Neutrophil (primary cell): ENCODE data around the gene DHX40.

Experiments used
- H3K27ac ChIP-seq: fragments of 200-600 bp; sonication (generic); 2 replicates; pipeline ENCODE4 v1.5.1; 2016; ENCODE audit warnings: mild to moderate bottlenecking, moderate library complexity
- H3K27me3 ChIP-seq: fragments of 200-600 bp; sonication (generic); 2 replicates; pipeline ENCODE4 v1.6.0; 2016; ENCODE audit warnings: mild to moderate bottlenecking
- H3K36me3 ChIP-seq: fragments of 200-600 bp; sonication (generic); 2 replicates; pipeline ENCODE4 v1.5.1; 2017
- H3K4me1 ChIP-seq, 2 experiments: fragments of 200-600 bp in 1 of 2; sonication (generic) in 1 of 2; 1 replicate in 1 of 2; 2 replicates in 1 of 2; pipeline versions ENCODE4 v1.5.1 to v1.6.1; 2013 to 2016; ENCODE audit warnings: low read depth in 1 of 2, low read length in 1 of 2, mild to moderate bottlenecking in 1 of 2, moderate library complexity in 1 of 2; ENCODE audit not compliant: control insufficient read depth in 1 of 2, insufficient read depth in 1 of 2
- H3K4me3 ChIP-seq, 2 experiments: fragments of 200-600 bp in 1 of 2; sonication (generic) in 1 of 2; 1 replicate in 1 of 2; 2 replicates in 1 of 2; pipeline ENCODE4 v1.5.1; 2013 to 2016; ENCODE audit warnings: low read depth in 1 of 2, low read length in 1 of 2, mild to moderate bottlenecking in 1 of 2, moderate library complexity in 1 of 2
- H3K9me3 ChIP-seq: fragments of 200-600 bp; sonication (generic); 2 replicates; pipeline ENCODE4 v1.5.1; 2016
- TF ChIP-seq, protein P1 (sequence below): fragments of 200-600 bp; sonication (generic); IDR thresholded peaks from 2 replicates; pipeline ENCODE4 v1.5.1; 2016; ENCODE audit warnings: antibody characterized with exemption

The DHX40 gene

DNA sequence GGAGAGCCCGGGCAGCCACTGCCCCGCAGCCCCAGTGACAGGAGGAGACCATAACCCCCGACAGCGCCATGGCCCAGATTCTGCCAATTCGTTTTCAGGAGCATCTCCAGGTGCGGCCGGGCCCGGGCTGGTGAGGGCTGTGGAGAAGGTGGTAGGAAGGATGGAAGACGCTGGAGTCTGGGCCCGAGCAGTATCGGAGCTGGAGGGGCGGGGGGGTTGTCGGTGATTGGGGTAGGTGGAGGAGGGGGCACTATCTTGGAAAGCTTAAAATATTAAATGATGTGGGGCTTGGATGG is 54.6 kb downstream of the DHX40 start:
- Histone ChIP-seq H3K9me3 (no peaks in the 10 kb centered on the region), H3K27me3 (no peaks in the 10 kb centered on the region), H3K4me3 (peak overlapping the region; percentile 86 to 94), H3K4me1 (peaks cover 42 to 52% of the 10 kb centered on the region in 2 experiments), H3K27ac (peak overlapping the region; percentile 93), H3K36me3 (no peaks in the 10 kb centered on the region)
- TF ChIP-seq, protein P1, sequence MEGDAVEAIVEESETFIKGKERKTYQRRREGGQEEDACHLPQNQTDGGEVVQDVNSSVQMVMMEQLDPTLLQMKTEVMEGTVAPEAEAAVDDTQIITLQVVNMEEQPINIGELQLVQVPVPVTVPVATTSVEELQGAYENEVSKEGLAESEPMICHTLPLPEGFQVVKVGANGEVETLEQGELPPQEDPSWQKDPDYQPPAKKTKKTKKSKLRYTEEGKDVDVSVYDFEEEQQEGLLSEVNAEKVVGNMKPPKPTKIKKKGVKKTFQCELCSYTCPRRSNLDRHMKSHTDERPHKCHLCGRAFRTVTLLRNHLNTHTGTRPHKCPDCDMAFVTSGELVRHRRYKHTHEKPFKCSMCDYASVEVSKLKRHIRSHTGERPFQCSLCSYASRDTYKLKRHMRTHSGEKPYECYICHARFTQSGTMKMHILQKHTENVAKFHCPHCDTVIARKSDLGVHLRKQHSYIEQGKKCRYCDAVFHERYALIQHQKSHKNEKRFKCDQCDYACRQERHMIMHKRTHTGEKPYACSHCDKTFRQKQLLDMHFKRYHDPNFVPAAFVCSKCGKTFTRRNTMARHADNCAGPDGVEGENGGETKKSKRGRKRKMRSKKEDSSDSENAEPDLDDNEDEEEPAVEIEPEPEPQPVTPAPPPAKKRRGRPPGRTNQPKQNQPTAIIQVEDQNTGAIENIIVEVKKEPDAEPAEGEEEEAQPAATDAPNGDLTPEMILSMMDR, result no peak

- Histone ChIP-seq H3K4me1 (peaks cover 42 to 52% of the 10 kb centered on the region in 2 experiments), H3K27me3 (no peaks in the 10 kb centered on the region), H3K9me3 (no peaks in the 10 kb centered on the region), H3K36me3 (no peaks in the 10 kb centered on the region), H3K27ac (peak overlapping the region; percentile 93), H3K4me3 (peak overlapping the region; percentile 86 to 94)
- TF ChIP-seq, protein P1, result no peak
These were observed 55.3 kb downstream of the DHX40 start for GRCh38 chr17:59620518-59621259.

DNA sequence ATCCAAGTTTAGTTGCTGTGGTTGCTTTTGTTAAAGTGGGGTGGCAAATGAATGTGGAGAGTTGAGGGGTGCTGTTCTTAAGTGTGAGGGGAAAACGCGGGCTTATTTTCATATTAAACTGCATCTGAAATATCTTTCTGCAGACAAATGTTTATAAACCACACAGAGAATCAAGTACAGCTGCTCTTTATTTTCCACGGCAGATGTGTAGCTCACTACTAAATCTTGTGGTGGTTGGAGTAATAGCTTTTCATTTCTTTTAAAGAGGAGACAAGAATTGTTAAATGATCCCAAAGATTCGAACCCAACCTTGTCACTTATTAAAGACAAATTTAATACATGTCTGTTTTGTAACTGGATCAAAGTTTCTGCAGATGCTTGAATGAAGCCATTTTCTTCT is 56.4 kb downstream of the DHX40 start:
- peaks cover 47 to 52% of the 10 kb centered on the region in 2 experiments for H3K4me1 ChIP-seq
- H3K4me3 ChIP-seq, result peak overlapping the region in 1 of 2 experiments; percentile 94
- H3K27me3 ChIP-seq, result no peaks in the 10 kb centered on the region
- TF ChIP-seq, protein P1, result no peak
- H3K27ac ChIP-seq, result peak overlapping the region; percentile 93
- no peaks in the 10 kb centered on the region for H3K36me3 ChIP-seq
- no peaks in the 10 kb centered on the region for H3K9me3 ChIP-seq

DNA sequence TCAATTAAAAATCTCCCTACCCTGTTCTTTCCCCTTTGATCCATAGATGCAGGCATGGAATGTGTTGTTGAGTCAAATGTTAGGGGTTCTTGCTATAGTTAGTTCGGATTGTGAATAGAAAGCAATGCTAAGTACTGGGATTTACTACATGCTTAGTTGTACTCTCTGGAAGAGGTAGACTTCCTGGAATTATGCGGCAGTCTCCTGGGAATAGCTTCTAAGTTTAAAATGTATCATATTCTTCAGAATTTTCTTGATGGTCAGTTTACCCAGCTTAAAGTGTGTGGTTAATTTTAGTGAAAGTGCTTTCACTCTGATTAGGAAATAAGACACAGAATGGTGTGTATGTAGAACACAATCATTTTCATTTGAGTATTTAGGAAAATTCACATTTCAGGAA is 57.7 kb downstream of the DHX40 start:
- no peaks in the 10 kb centered on the region for H3K36me3 ChIP-seq
- peak overlapping the region; percentile 93 for H3K27ac ChIP-seq
- H3K27me3 ChIP-seq, result no peaks in the 10 kb centered on the region
- H3K4me1 ChIP-seq, result peaks cover 58 to 60% of the 10 kb centered on the region in 2 experiments
- TF ChIP-seq, protein P1, result no peak
- H3K9me3 ChIP-seq, result no peaks in the 10 kb centered on the region
- no peak overlapping the region for H3K4me3 ChIP-seq

DNA sequence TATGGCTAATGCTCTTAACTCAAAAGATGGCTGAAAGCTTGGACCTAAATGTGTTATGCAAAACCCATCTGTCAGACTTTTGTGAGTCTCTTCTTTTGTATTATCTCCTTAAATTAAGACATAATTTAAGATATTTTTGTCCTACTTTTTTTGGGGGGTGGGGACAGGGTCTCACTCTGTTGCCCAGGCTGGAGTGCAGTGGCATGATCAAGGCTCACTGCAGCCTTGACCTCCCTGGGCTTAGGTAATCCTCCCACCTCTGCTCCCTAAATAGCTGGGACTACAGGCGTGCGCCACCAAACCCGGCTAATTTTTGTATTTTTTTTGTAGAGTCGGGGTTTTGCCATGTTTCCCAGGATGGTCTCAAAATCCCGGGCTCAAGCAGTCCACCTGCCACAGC is 61.3 kb downstream of the DHX40 start:
- Histone ChIP-seq H3K9me3 (no peaks in the 10 kb centered on the region), H3K4me1 (peaks cover 50 to 52% of the 10 kb centered on the region in 2 experiments), H3K27ac (peak overlapping the region; percentile 74), H3K4me3 (no peak overlapping the region), H3K36me3 (no peaks in the 10 kb centered on the region), H3K27me3 (no peaks in the 10 kb centered on the region)
- TF ChIP-seq, protein P1, result no peak
